Osteoblast (primary cell): ENCODE results near the gene CLEC17A. TPM values are rescaled to one million over a fixed set of nuclear protein-coding genes. Genes with fewer than 3 reads are reported as not detected.

Source experiments
- DNase-seq: peaks from one replicate; pipeline ENCODE4 v3.0.0; 2011; ENCODE audit warnings: low spot score, mixed read lengths; ENCODE audit not compliant: insufficient read length; ENCODE audit errors: missing footprints
- H2AFZ ChIP-seq: 2 replicates; pipeline ENCODE4 v1.6.0; 2011; ENCODE audit warnings: mild to moderate bottlenecking, low read length
- H3K27ac ChIP-seq: 2 replicates; pipeline ENCODE4 v1.5.1; 2011; ENCODE audit warnings: mild to moderate bottlenecking, low read depth, low read length, moderate library complexity
- H3K27me3 ChIP-seq: 2 replicates; pipeline ENCODE4 v1.6.0; 2012; ENCODE audit warnings: mild to moderate bottlenecking, control low read depth, inconsistent platforms, low read length, moderate library complexity; ENCODE audit not compliant: insufficient read depth
- H3K36me3 ChIP-seq: 2 replicates; pipeline ENCODE4 v1.5.1; 2011; ENCODE audit warnings: mild to moderate bottlenecking, low read length, control low read depth, moderate library complexity; ENCODE audit not compliant: insufficient read depth
- H3K4me1 ChIP-seq: 2 replicates; pipeline ENCODE4 v1.5.1; 2011; ENCODE audit warnings: mild to moderate bottlenecking, low read length, control low read depth, moderate library complexity; ENCODE audit not compliant: insufficient read depth
- H3K4me2 ChIP-seq: 2 replicates; pipeline ENCODE4 v1.6.0; 2011; ENCODE audit warnings: mild to moderate bottlenecking, low read length; ENCODE audit not compliant: insufficient read depth
- H3K4me3 ChIP-seq: fragments of 200-600 bp; sonication (generic); 3 replicates; pipeline ENCODE4 v1.5.1; 2012; ENCODE audit warnings: mild to moderate bottlenecking, low read length, inconsistent platforms; ENCODE audit not compliant: insufficient read depth
- H3K79me2 ChIP-seq: 2 replicates; pipeline ENCODE4 v1.6.0; 2012; ENCODE audit warnings: mild to moderate bottlenecking, low read length, control low read depth, inconsistent platforms; ENCODE audit not compliant: insufficient read depth
- H3K9me3 ChIP-seq: 2 replicates; pipeline ENCODE4 v1.5.1; 2011; ENCODE audit warnings: low read depth, low read length, control low read depth
- H4K20me1 ChIP-seq: 2 replicates; pipeline ENCODE4 v1.6.0; 2012; ENCODE audit warnings: mild to moderate bottlenecking, low read length, control low read depth; ENCODE audit not compliant: insufficient read depth
- total RNA-seq: library from RNA; depleted of rRNA; stranded (reverse); fragments of >200 nt; gene quantifications from 2 replicates; pipeline ENCODE4 v1.2.3, GENCODE V29; 2012
- TF ChIP-seq, protein P1 (sequence below): IDR thresholded peaks from 2 replicates; pipeline ENCODE4 v1.5.1; 2011; ENCODE audit warnings: mild to moderate bottlenecking, low read depth, low read length, moderate library complexity; ENCODE audit errors: extremely low read depth

CLEC17A gene
- total RNA-seq, 1 donor: under 0.01 TPM

DNA sequence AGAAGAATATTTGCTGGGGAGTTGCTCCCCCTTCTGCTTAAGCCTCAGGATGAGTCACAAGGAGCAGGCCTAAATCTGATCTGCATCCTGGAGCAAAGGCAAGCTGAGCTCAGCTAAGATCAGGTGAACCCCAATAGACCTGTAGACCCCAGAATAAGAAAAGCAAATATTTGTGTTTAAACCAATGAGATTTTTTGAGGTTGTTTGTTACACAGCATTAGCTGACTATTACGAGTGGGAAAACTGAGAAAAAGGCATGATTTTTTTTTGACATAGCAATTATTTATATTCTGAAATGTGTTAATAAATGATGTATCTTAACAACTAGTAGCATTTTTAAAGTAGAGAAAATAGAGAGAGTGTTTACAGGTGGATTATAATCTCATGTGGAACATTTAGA lies 46.7 kb downstream of the CLEC17A start:
- H3K79me2 ChIP-seq: no peaks in the 10 kb centered on the region

DNA sequence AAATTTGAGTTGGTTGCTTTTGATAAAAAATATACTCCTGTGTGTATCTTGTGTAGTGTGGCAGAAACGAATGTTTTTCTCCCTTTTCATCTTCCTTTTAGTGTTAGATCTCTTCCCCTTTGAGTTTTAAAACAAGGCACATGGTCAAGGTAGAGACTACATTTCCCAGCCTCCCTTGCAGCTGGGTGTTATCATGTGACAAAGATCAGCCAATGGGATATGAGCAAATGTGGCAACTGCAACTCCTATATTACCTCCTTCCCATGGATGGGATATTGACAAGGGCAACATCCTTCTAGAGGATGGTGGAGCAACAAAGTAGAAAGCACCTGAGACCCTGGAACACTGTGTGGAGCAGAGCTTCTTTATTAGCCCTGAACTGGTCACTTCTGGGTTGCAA lies 49.4 kb downstream of the CLEC17A start:
- no peaks in the 10 kb centered on the region for H3K79me2 ChIP-seq
- H3K27me3 ChIP-seq: no peaks in the 10 kb centered on the region
- DNase-seq: no peak
- H4K20me1 ChIP-seq: no peaks in the 10 kb centered on the region
- no peaks in the 10 kb centered on the region for H3K36me3 ChIP-seq
- TF ChIP-seq, protein P1, sequence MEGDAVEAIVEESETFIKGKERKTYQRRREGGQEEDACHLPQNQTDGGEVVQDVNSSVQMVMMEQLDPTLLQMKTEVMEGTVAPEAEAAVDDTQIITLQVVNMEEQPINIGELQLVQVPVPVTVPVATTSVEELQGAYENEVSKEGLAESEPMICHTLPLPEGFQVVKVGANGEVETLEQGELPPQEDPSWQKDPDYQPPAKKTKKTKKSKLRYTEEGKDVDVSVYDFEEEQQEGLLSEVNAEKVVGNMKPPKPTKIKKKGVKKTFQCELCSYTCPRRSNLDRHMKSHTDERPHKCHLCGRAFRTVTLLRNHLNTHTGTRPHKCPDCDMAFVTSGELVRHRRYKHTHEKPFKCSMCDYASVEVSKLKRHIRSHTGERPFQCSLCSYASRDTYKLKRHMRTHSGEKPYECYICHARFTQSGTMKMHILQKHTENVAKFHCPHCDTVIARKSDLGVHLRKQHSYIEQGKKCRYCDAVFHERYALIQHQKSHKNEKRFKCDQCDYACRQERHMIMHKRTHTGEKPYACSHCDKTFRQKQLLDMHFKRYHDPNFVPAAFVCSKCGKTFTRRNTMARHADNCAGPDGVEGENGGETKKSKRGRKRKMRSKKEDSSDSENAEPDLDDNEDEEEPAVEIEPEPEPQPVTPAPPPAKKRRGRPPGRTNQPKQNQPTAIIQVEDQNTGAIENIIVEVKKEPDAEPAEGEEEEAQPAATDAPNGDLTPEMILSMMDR: no peak
- no peak overlapping the region for H3K4me2 ChIP-seq
- no peak overlapping the region for H3K4me3 ChIP-seq
- H3K9me3 ChIP-seq: no peaks in the 10 kb centered on the region
- no peak overlapping the region for H2AFZ ChIP-seq
- no peaks in the 10 kb centered on the region for H3K4me1 ChIP-seq
- H3K27ac ChIP-seq: no peak overlapping the region

More for the DNA sequence above, 46.7 kb downstream of the CLEC17A start:
- Histone ChIP-seq H4K20me1 (no peaks in the 10 kb centered on the region), H3K27me3 (no peaks in the 10 kb centered on the region), H3K27ac (no peak overlapping the region), H3K4me3 (no peak overlapping the region), H3K4me2 (no peak overlapping the region), H3K36me3 (no peaks in the 10 kb centered on the region), H3K9me3 (no peaks in the 10 kb centered on the region), H2AFZ (no peak overlapping the region), H3K4me1 (no peaks in the 10 kb centered on the region)
- TF ChIP-seq, protein P1: no peak
- DNase-seq: no peak

DNA sequence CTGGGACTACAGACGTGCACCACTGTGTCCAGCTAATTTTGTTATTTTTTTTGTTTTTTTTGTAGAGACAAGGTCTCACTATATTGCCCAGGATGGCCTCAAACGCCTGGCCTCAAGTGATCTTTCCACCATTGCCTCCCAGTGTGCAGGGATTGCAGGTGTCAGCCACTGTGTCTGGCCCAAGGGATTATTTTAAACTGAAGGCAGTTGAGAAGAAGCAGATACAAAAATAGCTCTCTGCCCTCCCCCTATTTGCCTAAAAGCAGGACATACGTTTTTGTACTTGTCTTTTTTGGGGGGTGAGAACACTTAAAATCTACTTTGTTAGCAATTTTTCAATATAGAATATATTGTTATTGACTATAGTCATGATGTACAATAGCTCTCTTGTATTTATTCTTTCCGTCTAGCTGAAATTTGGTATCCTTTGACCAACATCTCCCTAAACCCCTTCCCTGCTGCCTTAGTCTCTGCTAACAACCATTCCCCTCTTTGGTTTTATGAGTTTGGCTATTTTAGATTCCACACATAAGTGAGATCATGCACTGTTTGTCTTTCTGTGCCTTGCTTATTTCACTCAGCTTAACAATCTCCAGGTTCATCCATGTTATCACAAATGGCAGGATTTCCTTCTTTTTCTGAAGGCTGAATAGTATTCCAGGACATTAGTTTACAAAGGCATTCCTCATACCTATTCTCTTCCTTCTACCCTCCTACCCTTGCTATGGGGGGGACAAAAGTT lies 56.8 kb downstream of the CLEC17A start:
- H3K27me3 ChIP-seq: no peaks in the 10 kb centered on the region
- H3K4me1 ChIP-seq: no peaks in the 10 kb centered on the region
- H4K20me1 ChIP-seq: no peaks in the 10 kb centered on the region
- TF ChIP-seq, protein P1: no peak
- H3K79me2 ChIP-seq: no peaks in the 10 kb centered on the region
- H3K27ac ChIP-seq: no peak overlapping the region
- no peaks in the 10 kb centered on the region for H3K9me3 ChIP-seq
- no peak overlapping the region for H3K4me3 ChIP-seq
- H2AFZ ChIP-seq: no peak overlapping the region
- H3K36me3 ChIP-seq: no peaks in the 10 kb centered on the region
- no peak for DNase-seq
- H3K4me2 ChIP-seq: no peak overlapping the region

DNA sequence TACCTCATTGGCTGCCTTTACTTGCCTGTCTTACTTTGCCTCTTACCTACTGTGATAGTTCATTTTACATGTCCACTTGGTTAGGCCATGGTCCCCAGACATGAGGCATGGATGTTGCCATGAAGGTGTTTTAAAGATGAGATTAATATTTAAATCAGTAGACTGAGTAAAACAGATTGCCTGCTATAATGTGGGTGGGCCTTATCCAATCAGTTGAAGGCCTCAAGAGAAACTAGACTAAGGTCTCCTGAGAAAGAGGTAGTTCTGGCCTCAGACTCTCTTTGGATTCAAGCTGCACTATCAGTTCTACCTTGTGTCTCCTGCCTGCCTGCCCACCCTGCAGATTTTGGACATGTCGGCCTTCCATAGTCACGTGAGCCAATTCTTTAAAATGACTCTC lies 65.6 kb downstream of the CLEC17A start:
- no peak overlapping the region for H3K27ac ChIP-seq
- H3K9me3 ChIP-seq: no peaks in the 10 kb centered on the region
- no peak overlapping the region for H3K4me2 ChIP-seq
- no peak overlapping the region for H2AFZ ChIP-seq
- no peak overlapping the region for H3K4me3 ChIP-seq
- no peaks in the 10 kb centered on the region for H3K4me1 ChIP-seq
- H4K20me1 ChIP-seq: no peaks in the 10 kb centered on the region
- TF ChIP-seq, protein P1: no peak
- no peaks in the 10 kb centered on the region for H3K79me2 ChIP-seq
- no peaks in the 10 kb centered on the region for H3K27me3 ChIP-seq
- no peaks in the 10 kb centered on the region for H3K36me3 ChIP-seq
- no peak for DNase-seq
